ENCODE data around the gene SPTBN1. TPM values are rescaled to one million over a fixed set of nuclear protein-coding genes. Genes with fewer than 3 reads are reported as not detected.

SPTBN1 gene
- total RNA-seq, 2 donors from 2014 or later, result 415 to 524 TPM

- no peak overlapping the region for H3K27ac ChIP-seq
- TF ChIP-seq CTCF (IDR thresholded peaks at IDR 0.05), result no peak
- peaks cover 23 to 68% of the 10 kb centered on the region in 2 donors for H3K4me1 ChIP-seq (ENCODE audit: control insufficient read depth in 1 of 2, low read depth in 2 of 2)
Measured at GRCh38 chr2:54578648-54579045, 122.5 kb downstream of the SPTBN1 start.

GRCh38 chr2:54579061-54579681 is 123.0 kb downstream of the SPTBN1 start:
- Histone ChIP-seq H3K4me1 (ENCODE audit: control insufficient read depth in 1 of 2, low read depth in 2 of 2) (peaks cover 19 to 63% of the 10 kb centered on the region in 2 donors), H3K27me3 (replicated peaks; ENCODE audit: insufficient read depth) (no peaks in the 10 kb centered on the region), H3K27ac (no peak overlapping the region), H3K36me3 (no peaks in the 10 kb centered on the region), H3K4me3 (no peak overlapping the region), H3K9me3 (no peaks in the 10 kb centered on the region)
- ATAC-seq (ENCODE audit: insufficient number of reproducible peaks, low FRiP score, low read depth) (no peak), DNase-seq (ENCODE audit: low spot score) (no peak)
- no peak for TF ChIP-seq CTCF (IDR thresholded peaks at IDR 0.05)

More at GRCh38 chr2:54578648-54579045, 122.5 kb downstream of the SPTBN1 start:
- H3K9me3 ChIP-seq, result no peaks in the 10 kb centered on the region
- no peaks in the 10 kb centered on the region for H3K36me3 ChIP-seq
- DNase-seq (ENCODE audit: low spot score) (no peak), ATAC-seq (ENCODE audit: insufficient number of reproducible peaks, low FRiP score, low read depth) (no peak)
- no peaks in the 10 kb centered on the region for H3K27me3 ChIP-seq (replicated peaks; ENCODE audit: insufficient read depth)
- H3K4me3 ChIP-seq, result no peak overlapping the region

GRCh38 chr2:54579682-54580620 is 123.8 kb downstream of the SPTBN1 start:
- H3K4me1 ChIP-seq (ENCODE audit: control insufficient read depth in 1 of 2, low read depth in 2 of 2), result peaks cover 14 to 55% of the 10 kb centered on the region in 2 donors
- H3K27ac ChIP-seq, result no peak overlapping the region
- H3K27me3 ChIP-seq (replicated peaks; ENCODE audit: insufficient read depth), result no peaks in the 10 kb centered on the region

GRCh38 chr2:54581326-54582039 is 125.4 kb downstream of the SPTBN1 start:
- Histone ChIP-seq H3K27me3 (replicated peaks; ENCODE audit: insufficient read depth) (no peaks in the 10 kb centered on the region), H3K4me3 (no peak overlapping the region), H3K4me1 (ENCODE audit: control insufficient read depth in 1 of 2, low read depth in 2 of 2) (peaks cover 14 to 62% of the 10 kb centered on the region in 2 donors), H3K9me3 (no peaks in the 10 kb centered on the region), H3K36me3 (no peaks in the 10 kb centered on the region), H3K27ac (no peak overlapping the region)
- DNase-seq (ENCODE audit: low spot score), result no peak
- TF ChIP-seq CTCF (IDR thresholded peaks at IDR 0.05), result no peak
- ATAC-seq (ENCODE audit: insufficient number of reproducible peaks, low FRiP score, low read depth), result no peak

More at GRCh38 chr2:54579682-54580620, 123.8 kb downstream of the SPTBN1 start:
- Histone ChIP-seq H3K36me3 (no peaks in the 10 kb centered on the region), H3K4me3 (no peak overlapping the region), H3K9me3 (no peaks in the 10 kb centered on the region)
- no peak for TF ChIP-seq CTCF (IDR thresholded peaks at IDR 0.05)
- DNase-seq (ENCODE audit: low spot score) (no peak), ATAC-seq (ENCODE audit: insufficient number of reproducible peaks, low FRiP score, low read depth) (no peak)

GRCh38 chr2:54582987-54583386 is 126.9 kb downstream of the SPTBN1 start:
- Histone ChIP-seq H3K4me3 (no peak overlapping the region), H3K27ac (no peak overlapping the region), H3K9me3 (no peaks in the 10 kb centered on the region), H3K4me1 (ENCODE audit: control insufficient read depth in 1 of 2, low read depth in 2 of 2) (peaks cover 12 to 62% of the 10 kb centered on the region in 2 donors), H3K27me3 (replicated peaks; ENCODE audit: insufficient read depth) (no peaks in the 10 kb centered on the region), H3K36me3 (no peaks in the 10 kb centered on the region)
- DNase-seq (ENCODE audit: low spot score), result no peak
- no peak for TF ChIP-seq CTCF (IDR thresholded peaks at IDR 0.05)
- no peak for ATAC-seq (ENCODE audit: insufficient number of reproducible peaks, low FRiP score, low read depth)
